ENCODE measurements around the gene OXNAD1. TPM values are rescaled to one million over a fixed set of nuclear protein-coding genes. Genes with fewer than 3 reads are reported as not detected.
A peak's percentile ranks its signal among the peaks of the same experiment; 100 is the strongest.

Gene OXNAD1
- total RNA-seq, 2 donors from 2014 or later = 16.2 to 16.3 TPM

DNA sequence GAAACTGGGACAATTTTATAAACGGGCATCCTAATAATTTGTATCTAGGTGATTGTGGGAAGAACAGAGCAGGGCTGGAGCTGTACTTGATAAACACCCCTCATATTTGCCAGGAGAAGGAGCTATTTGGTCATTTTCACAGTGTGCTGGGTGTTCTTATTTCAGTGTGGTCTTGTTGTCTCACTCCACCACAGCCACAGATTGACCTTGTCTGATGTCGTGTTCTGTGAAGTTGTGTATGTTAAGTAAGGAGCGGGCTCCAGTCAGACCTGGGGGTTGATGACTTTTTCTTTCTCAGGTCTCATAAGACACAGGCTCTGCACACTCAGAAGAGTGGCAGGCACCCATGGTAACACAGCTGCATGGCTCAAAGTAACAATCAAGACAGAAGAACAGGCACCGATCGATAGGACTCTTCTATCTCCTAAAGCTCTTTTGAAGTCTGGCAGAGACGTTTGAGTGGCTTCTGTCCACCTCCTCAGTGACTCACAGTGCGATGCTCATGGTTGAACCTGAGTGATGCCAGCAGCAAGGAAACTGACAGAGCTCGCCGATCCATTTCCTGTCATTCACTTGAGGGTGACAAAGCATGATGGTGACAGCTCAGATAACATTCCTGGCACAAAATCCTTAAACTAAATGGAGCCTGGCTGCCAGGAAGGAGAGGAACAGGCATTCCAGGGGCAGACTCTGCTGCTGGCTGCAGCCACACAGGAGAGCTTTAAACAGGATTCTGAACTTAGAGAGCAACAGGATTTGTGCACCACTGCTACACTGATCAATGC, 21.1 kb upstream of the OXNAD1 start:
- Histone ChIP-seq H3K4me1 (replicated peaks) (no peaks in the 10 kb centered on the region), H3K36me3 (no peaks in the 10 kb centered on the region), H3K27ac (no peak overlapping the region), H3K27me3 (replicated peaks; ENCODE audit: insufficient read depth) (no peaks in the 10 kb centered on the region), H3K4me3 (no peak overlapping the region), H3K9me3 (no peaks in the 10 kb centered on the region)
- WGBS = 60% methylated on average over 9 of the region's 9 CpGs
- DNase-seq (ENCODE audit: low spot score) = no peak
- TF ChIP-seq POLR2A (IDR thresholded peaks at IDR 0.05) (no peak), POLR2AphosphoS5 (IDR thresholded peaks at IDR 0.05) (no peak)
- TF ChIP-seq, protein P1, sequence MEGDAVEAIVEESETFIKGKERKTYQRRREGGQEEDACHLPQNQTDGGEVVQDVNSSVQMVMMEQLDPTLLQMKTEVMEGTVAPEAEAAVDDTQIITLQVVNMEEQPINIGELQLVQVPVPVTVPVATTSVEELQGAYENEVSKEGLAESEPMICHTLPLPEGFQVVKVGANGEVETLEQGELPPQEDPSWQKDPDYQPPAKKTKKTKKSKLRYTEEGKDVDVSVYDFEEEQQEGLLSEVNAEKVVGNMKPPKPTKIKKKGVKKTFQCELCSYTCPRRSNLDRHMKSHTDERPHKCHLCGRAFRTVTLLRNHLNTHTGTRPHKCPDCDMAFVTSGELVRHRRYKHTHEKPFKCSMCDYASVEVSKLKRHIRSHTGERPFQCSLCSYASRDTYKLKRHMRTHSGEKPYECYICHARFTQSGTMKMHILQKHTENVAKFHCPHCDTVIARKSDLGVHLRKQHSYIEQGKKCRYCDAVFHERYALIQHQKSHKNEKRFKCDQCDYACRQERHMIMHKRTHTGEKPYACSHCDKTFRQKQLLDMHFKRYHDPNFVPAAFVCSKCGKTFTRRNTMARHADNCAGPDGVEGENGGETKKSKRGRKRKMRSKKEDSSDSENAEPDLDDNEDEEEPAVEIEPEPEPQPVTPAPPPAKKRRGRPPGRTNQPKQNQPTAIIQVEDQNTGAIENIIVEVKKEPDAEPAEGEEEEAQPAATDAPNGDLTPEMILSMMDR (IDR thresholded peaks at IDR 0.05) = no peak
- intact Hi-C loops (cut with DNase I) = loop anchor here (10.0 kb wide), 1 partner anchor 609 kb away; no protein-coding TSS in a partner anchor

GRCh38 chr3:16245609-16246008, 19.4 kb upstream of the OXNAD1 start:
- TF ChIP-seq POLR2AphosphoS5 (IDR thresholded peaks at IDR 0.05) (no peak), POLR2A (IDR thresholded peaks at IDR 0.05) (no peak)
- TF ChIP-seq, protein P1 (IDR thresholded peaks at IDR 0.05) = no peak
- intact Hi-C loops (cut with DNase I) = loop anchor here (5.0 to 10.0 kb wide), 3 partner anchors 198 to 611 kb away; no protein-coding TSS in a partner anchor

GRCh38 chr3:16247282-16248061, 17.5 kb upstream of the OXNAD1 start:
- intact Hi-C loops (cut with DNase I) = loop anchor here (5.0 to 10.0 kb wide), 3 partner anchors 200 to 613 kb away; no protein-coding TSS in a partner anchor
- WGBS = 24% methylated on average over 16 of the region's 17 CpGs
- peak; percentile 32 for TF ChIP-seq POLR2AphosphoS5 (IDR thresholded peaks at IDR 0.05)
- TF ChIP-seq, protein P1 (IDR thresholded peaks at IDR 0.05) = peak; percentile 87 to 96 (median 90)
- no peak for TF ChIP-seq POLR2A (IDR thresholded peaks at IDR 0.05)
- H3K4me1 ChIP-seq (replicated peaks) = no peaks in the 10 kb centered on the region
- no peaks in the 10 kb centered on the region for H3K27me3 ChIP-seq (replicated peaks; ENCODE audit: insufficient read depth)
- DNase-seq (ENCODE audit: low spot score) = peak; percentile 76
- H3K36me3 ChIP-seq = no peaks in the 10 kb centered on the region
- no peaks in the 10 kb centered on the region for H3K9me3 ChIP-seq
- no peak overlapping the region for H3K4me3 ChIP-seq
- H3K27ac ChIP-seq = no peak overlapping the region

More at GRCh38 chr3:16245609-16246008, 19.4 kb upstream of the OXNAD1 start:
- no peak for DNase-seq (ENCODE audit: low spot score)
- no peak overlapping the region for H3K27ac ChIP-seq
- H3K36me3 ChIP-seq = no peaks in the 10 kb centered on the region
- H3K4me1 ChIP-seq (replicated peaks) = no peaks in the 10 kb centered on the region
- H3K4me3 ChIP-seq = no peak overlapping the region
- H3K27me3 ChIP-seq (replicated peaks; ENCODE audit: insufficient read depth) = no peaks in the 10 kb centered on the region
- no peaks in the 10 kb centered on the region for H3K9me3 ChIP-seq
- WGBS = 92% methylated on average over 3 of the region's 3 CpGs

- no peak for DNase-seq (ENCODE audit: low spot score)
- 78% methylated on average over 5 of the region's 5 CpGs for WGBS
- Histone ChIP-seq H3K36me3 (no peaks in the 10 kb centered on the region), H3K27me3 (replicated peaks; ENCODE audit: insufficient read depth) (no peaks in the 10 kb centered on the region), H3K4me1 (replicated peaks) (no peaks in the 10 kb centered on the region), H3K4me3 (no peak overlapping the region), H3K9me3 (no peaks in the 10 kb centered on the region), H3K27ac (no peak overlapping the region)
- intact Hi-C loops (cut with DNase I) = loop anchor here (5.0 to 10.0 kb wide), 3 partner anchors 201 to 614 kb away; no protein-coding TSS in a partner anchor
- TF ChIP-seq POLR2AphosphoS5 (IDR thresholded peaks at IDR 0.05) (no peak), POLR2A (IDR thresholded peaks at IDR 0.05) (no peak)
- TF ChIP-seq, protein P1 (IDR thresholded peaks at IDR 0.05) = no peak
Measured at GRCh38 chr3:16248556-16248955, 16.5 kb upstream of the OXNAD1 start.
